SJSA1 (cell line): ENCODE results near the gene SMIM14. TPM values are rescaled to one million over a fixed set of nuclear protein-coding genes. Genes with fewer than 3 reads are reported as not detected.
"Not testable (repeated sequence)": the region's sequence is repeated elsewhere in the genome, so short reads cannot be mapped to it uniquely, and the experiment has no call there.

Experiments used
- DNase-seq, 2 experiments: peaks; one replicate each; pipeline ENCODE4 v3.0.0-alpha.2; 2015 to 2020; ENCODE audit warnings: low spot score in 2 of 2, low read depth in 1 of 2
- H3K27ac ChIP-seq: fragments of 250-450 bp; sonication (Bioruptor Pico); 2 replicates; pipeline ENCODE4 v1.5.1; 2020; ENCODE audit warnings: mild to moderate bottlenecking, moderate library complexity
- H3K27me3 ChIP-seq: fragments of 250-450 bp; sonication (Bioruptor Pico); replicated peaks from 2 replicates; pipeline ENCODE4 v1.5.1; 2020; ENCODE audit warnings: mild to moderate bottlenecking, moderate library complexity
- H3K36me3 ChIP-seq: fragments of 250-450 bp; sonication (Bioruptor Pico); 2 replicates; pipeline ENCODE4 v1.5.1; 2020; ENCODE audit warnings: mild to moderate bottlenecking
- H3K4me1 ChIP-seq: fragments of 250-450 bp; sonication (Bioruptor Pico); replicated peaks from 2 replicates; pipeline ENCODE4 v1.6.1; 2021; ENCODE audit warnings: mild to moderate bottlenecking
- H3K4me3 ChIP-seq: fragments of 250-450 bp; sonication (Bioruptor Pico); 2 replicates; pipeline ENCODE4 v1.5.1; 2020; ENCODE audit warnings: mild to moderate bottlenecking
- H3K9me3 ChIP-seq: fragments of 250-450 bp; sonication (Bioruptor Pico); replicated peaks from 2 replicates; pipeline ENCODE4 v1.5.1; 2020; ENCODE audit warnings: mild to moderate bottlenecking
- total RNA-seq: library from RNA; depleted of rRNA; stranded (reverse); fragments of >200 nt; shearing (Covaris generic); gene quantifications from 2 replicates; pipeline ENCODE4 v1.2.3, GENCODE V29; 2014; rRNA removed

The SMIM14 gene
- total RNA-seq, 1 experiment from 2014 or later = 12.6 TPM

- Histone ChIP-seq H3K4me3 (no peak overlapping the region), H3K9me3 (no peaks in the 10 kb centered on the region), H3K36me3 (peaks cover 5% of the 10 kb centered on the region; the same call in 1 of the 2 replicates), H3K27me3 (no peaks in the 10 kb centered on the region), H3K27ac (no peak overlapping the region), H3K4me1 (peaks cover 5% of the 10 kb centered on the region)
- no peak for DNase-seq
Observed at GRCh38 chr4:39510348-39510929, 128.2 kb downstream of the SMIM14 start.

GRCh38 chr4:39505581-39505980 is 133.1 kb downstream of the SMIM14 start:
- Histone ChIP-seq H3K4me3 (no peak overlapping the region), H3K4me1 (no peaks in the 10 kb centered on the region), H3K27ac (no peak overlapping the region), H3K36me3 (peaks cover 17% of the 10 kb centered on the region), H3K27me3 (no peaks in the 10 kb centered on the region), H3K9me3 (no peaks in the 10 kb centered on the region)
- DNase-seq = no peak

GRCh38 chr4:39504538-39504937 is 134.1 kb downstream of the SMIM14 start:
- H3K27ac ChIP-seq = no peak overlapping the region

GRCh38 chr4:39502664-39503035 is 136.0 kb downstream of the SMIM14 start:
- peaks cover 19% of the 10 kb centered on the region for H3K36me3 ChIP-seq
- DNase-seq, H3K27me3 ChIP-seq, H3K4me3 ChIP-seq, H3K27ac ChIP-seq, H3K9me3 ChIP-seq, H3K4me1 ChIP-seq: not testable (repeated sequence)

More at GRCh38 chr4:39504538-39504937, 134.1 kb downstream of the SMIM14 start:
- no peak for DNase-seq
- H3K4me3 ChIP-seq = no peak overlapping the region
- H3K27me3 ChIP-seq = no peaks in the 10 kb centered on the region
- no peaks in the 10 kb centered on the region for H3K4me1 ChIP-seq
- no peaks in the 10 kb centered on the region for H3K9me3 ChIP-seq
- H3K36me3 ChIP-seq = peaks cover 17% of the 10 kb centered on the region

GRCh38 chr4:39502019-39502663 is 136.5 kb downstream of the SMIM14 start:
- H3K36me3 ChIP-seq = peaks cover 19% of the 10 kb centered on the region
- no peaks in the 10 kb centered on the region for H3K4me1 ChIP-seq
- H3K27me3 ChIP-seq = no peaks in the 10 kb centered on the region
- no peak for DNase-seq
- no peaks in the 10 kb centered on the region for H3K9me3 ChIP-seq
- no peak overlapping the region for H3K27ac ChIP-seq
- no peak overlapping the region for H3K4me3 ChIP-seq

GRCh38 chr4:39498727-39499020 is 140.0 kb downstream of the SMIM14 start:
- no peaks in the 10 kb centered on the region for H3K27me3 ChIP-seq
- peaks cover 7% of the 10 kb centered on the region; the same call in 1 of the 2 replicates for H3K36me3 ChIP-seq
- no peaks in the 10 kb centered on the region for H3K9me3 ChIP-seq
- no peaks in the 10 kb centered on the region for H3K4me1 ChIP-seq
- no peak overlapping the region for H3K4me3 ChIP-seq
- no peak for DNase-seq
- H3K27ac ChIP-seq = no peak overlapping the region

- peaks cover 5% of the 10 kb centered on the region; the same call in 1 of the 2 replicates for H3K36me3 ChIP-seq
- no peaks in the 10 kb centered on the region for H3K9me3 ChIP-seq
- H3K4me1 ChIP-seq = no peaks in the 10 kb centered on the region
- H3K27me3 ChIP-seq = no peaks in the 10 kb centered on the region
- no peak overlapping the region for H3K27ac ChIP-seq
- H3K4me3 ChIP-seq = no peak overlapping the region
- no peak for DNase-seq
Observed at GRCh38 chr4:39497909-39498726, 140.5 kb downstream of the SMIM14 start.

Other genes starting within 250 kb of the SMIM14 start
- not detected in 2 replicates for gene KLB, start 231.9 kb downstream of the SMIM14 start, total RNA-seq
- gene RPL9, start 179.9 kb downstream of the SMIM14 start, total RNA-seq = 868 and 1,737 TPM in 2 replicates
- gene LIAS, start 179.8 kb downstream of the SMIM14 start, total RNA-seq = 4.8 and 8.2 TPM in 2 replicates
- 18.2 and 27.4 TPM in 2 replicates for gene UGDH, start 111.4 kb downstream of the SMIM14 start, total RNA-seq
- gene UBE2K, start 59.3 kb upstream of the SMIM14 start, total RNA-seq = 13.3 and 16.8 TPM in 2 replicates